HEK293T (cell line): Measurements from ENCODE around the gene IRAK1BP1.

Experiments used
- CTCF ChIA-PET: fragments of 350-600 bp; formaldehyde crosslinking; extraction: SDS; loops from one replicate; lab custom pipeline; 2021; ENCODE audit warnings: antibody characterized with exemption, inconsistent platforms; lab: Yijun Ruan, JAX
- POLR2A ChIA-PET: fragments of 350-600 bp; formaldehyde crosslinking; extraction: SDS; loops from one replicate; lab custom pipeline; 2020; ENCODE audit warnings: antibody characterized with exemption, inconsistent platforms; lab: Yijun Ruan, JAX
- DNase-seq: peaks from one replicate; pipeline ENCODE4 v3.0.0; 2012; ENCODE audit warnings: mixed read lengths; ENCODE audit errors: extremely low spot score
- ARNT ChIP-seq: fragments of 450-650 bp; IDR thresholded peaks from 2 replicates; pipeline ENCODE4 v1.6.1; 2017; ENCODE audit warnings: mild to moderate bottlenecking
- BHLHE40 ChIP-seq: fragments of 450-650 bp; IDR thresholded peaks from 2 replicates; pipeline ENCODE4 v1.6.1; 2016; ENCODE audit warnings: mild to moderate bottlenecking, moderate library complexity, borderline replicate concordance
- CTBP1 ChIP-seq: fragments of 450-650 bp; IDR thresholded peaks from 2 replicates; pipeline ENCODE4 v1.6.1; 2016; ENCODE audit warnings: borderline replicate concordance
- ELF4 ChIP-seq: fragments of 450-650 bp; IDR thresholded peaks from 2 replicates; pipeline ENCODE4 v1.6.1; 2017; ENCODE audit warnings: antibody characterized with exemption
- FOXA1 ChIP-seq: fragments of 450-650 bp; IDR thresholded peaks from 2 replicates; pipeline ENCODE4 v1.6.1; 2016; ENCODE audit warnings: mild to moderate bottlenecking
- FOXK2 ChIP-seq: fragments of 450-650 bp; IDR thresholded peaks from 2 replicates; pipeline ENCODE4 v1.6.1; 2016; ENCODE audit warnings: mild to moderate bottlenecking
- FOXM1 ChIP-seq: fragments of 450-650 bp; IDR thresholded peaks from 2 replicates; pipeline ENCODE4 v1.6.1; 2017; ENCODE audit warnings: mild to moderate bottlenecking, borderline replicate concordance
- HDGF ChIP-seq: fragments of 450-650 bp; IDR thresholded peaks from 2 replicates; pipeline ENCODE4 v1.6.1; 2017; ENCODE audit warnings: antibody characterized with exemption, borderline replicate concordance
- LEF1 ChIP-seq: fragments of 450-650 bp; IDR thresholded peaks from 2 replicates; pipeline ENCODE4 v1.6.1; 2017; ENCODE audit warnings: mild to moderate bottlenecking, borderline replicate concordance
- NFRKB ChIP-seq: fragments of 450-650 bp; IDR thresholded peaks from 2 replicates; pipeline ENCODE4 v1.6.1; 2016; ENCODE audit warnings: mild to moderate bottlenecking, moderate library complexity
- SP1 ChIP-seq: fragments of 450-650 bp; IDR thresholded peaks from 2 replicates; pipeline ENCODE4 v1.6.1; 2017
- SUZ12 ChIP-seq: fragments of 450-650 bp; IDR thresholded peaks from 2 replicates; pipeline ENCODE4 v1.6.1; 2016; ENCODE audit warnings: mild to moderate bottlenecking
- TARDBP ChIP-seq: fragments of 450-650 bp; IDR thresholded peaks from 2 replicates; pipeline ENCODE4 v1.6.1; 2016
- ZNF384 ChIP-seq: fragments of 450-650 bp; IDR thresholded peaks from 2 replicates; pipeline ENCODE4 v1.6.1; 2016
- TF ChIP-seq, protein P1 (sequence below): fragments of 450-650 bp; IDR thresholded peaks from 2 replicates; pipeline ENCODE4 v1.6.1; 2016

IRAK1BP1 gene

GRCh38 chr6:78948785-78949184 is 81.4 kb downstream of the IRAK1BP1 start:
- POLR2A ChIA-PET: no interaction called here
- no peak for DNase-seq
- no peak for TF ChIP-seq FOXK2
- TF ChIP-seq TARDBP: no peak
- no peak for TF ChIP-seq FOXM1
- TF ChIP-seq BHLHE40: no peak
- no peak for TF ChIP-seq LEF1
- TF ChIP-seq, protein P1, sequence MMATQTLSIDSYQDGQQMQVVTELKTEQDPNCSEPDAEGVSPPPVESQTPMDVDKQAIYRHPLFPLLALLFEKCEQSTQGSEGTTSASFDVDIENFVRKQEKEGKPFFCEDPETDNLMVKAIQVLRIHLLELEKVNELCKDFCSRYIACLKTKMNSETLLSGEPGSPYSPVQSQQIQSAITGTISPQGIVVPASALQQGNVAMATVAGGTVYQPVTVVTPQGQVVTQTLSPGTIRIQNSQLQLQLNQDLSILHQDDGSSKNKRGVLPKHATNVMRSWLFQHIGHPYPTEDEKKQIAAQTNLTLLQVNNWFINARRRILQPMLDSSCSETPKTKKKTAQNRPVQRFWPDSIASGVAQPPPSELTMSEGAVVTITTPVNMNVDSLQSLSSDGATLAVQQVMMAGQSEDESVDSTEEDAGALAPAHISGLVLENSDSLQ: no peak
- no peak for TF ChIP-seq SUZ12
- TF ChIP-seq ARNT: no peak
- TF ChIP-seq ZNF384: no peak
- no peak for TF ChIP-seq SP1
- TF ChIP-seq CTBP1: no peak
- no peak for TF ChIP-seq NFRKB
- no peak for TF ChIP-seq ELF4
- TF ChIP-seq HDGF: no peak
- no peak for TF ChIP-seq FOXA1
- CTCF ChIA-PET: no interaction called here

- TF ChIP-seq, protein P1: no peak
- no peak for TF ChIP-seq FOXM1
- no peak for TF ChIP-seq SUZ12
- TF ChIP-seq HDGF: no peak
- TF ChIP-seq ELF4: no peak
- no peak for TF ChIP-seq BHLHE40
- TF ChIP-seq ARNT: no peak
- no peak for TF ChIP-seq LEF1
- TF ChIP-seq FOXK2: no peak
- no peak for TF ChIP-seq CTBP1
- no peak for TF ChIP-seq SP1
- TF ChIP-seq TARDBP: no peak
- DNase-seq: no peak
- ChIA-PET POLR2A (no interaction called here), CTCF (interaction anchor here (0.6 kb wide), 1 partner anchor 419 kb away, joined by 3 read pairs; no protein-coding TSS in a partner anchor)
Measured at GRCh38 chr6:78952362-78952761, 85.0 kb downstream of the IRAK1BP1 start.
